ENCODE results near the gene FGF2. TPM values are rescaled to one million over a fixed set of nuclear protein-coding genes. Genes with fewer than 3 reads are reported as not detected.
"Not testable (repeated sequence)": the region's sequence is repeated elsewhere in the genome, so short reads cannot be mapped to it uniquely, and the experiment has no call there.

FGF2 gene
- total RNA-seq, 1 experiment from 2014 or later, result 2.1 TPM

GRCh38 chr4:122803788-122804208, 22.8 kb upstream of the FGF2 start:
- no peaks in the 10 kb centered on the region for H3K9me2 ChIP-seq (ENCODE audit: insufficient read depth)
- TF ChIP-seq EZH2 (IDR thresholded peaks at IDR 0.05; ENCODE audit: low read depth) (no peak), CTCF (conservative IDR thresholded peaks at IDR 0.05) (no peak)
- DNase-seq, result no peak
- no peaks in the 10 kb centered on the region for H3K4me1 ChIP-seq (replicated peaks; ENCODE audit: insufficient read depth)
- POLR2A ChIA-PET (ENCODE audit: unreplicated experiment), result no interaction called here
- H3K9me3 ChIP-seq (ENCODE audit: insufficient read depth, low read depth), result no peaks in the 10 kb centered on the region
- CTCF ChIA-PET, result no interaction called here
- no peaks in the 10 kb centered on the region for H3K27me3 ChIP-seq (ENCODE audit: insufficient read depth, low read depth)
- no peak overlapping the region for H3K4me3 ChIP-seq
- H4K20me1 ChIP-seq (ENCODE audit: insufficient read depth), result no peaks in the 10 kb centered on the region
- H3F3A ChIP-seq (ENCODE audit: insufficient read depth, low read depth), result no peaks in the 10 kb centered on the region
- H3K4me2 ChIP-seq, result no peak overlapping the region
- H2AFZ ChIP-seq, result no peak overlapping the region
- intact Hi-C loops (cut with micrococcal nuclease; ENCODE audit: unreplicated experiment), result no loop called here
- H3K79me2 ChIP-seq (ENCODE audit: low read depth), result no peaks in the 10 kb centered on the region
- no peaks in the 10 kb centered on the region for H3K36me3 ChIP-seq (ENCODE audit: low read depth)
- H3K27ac ChIP-seq, result no peak overlapping the region
- BruUV-seq (replicated peaks), result no TSS peak

- Histone ChIP-seq H3F3A (ENCODE audit: insufficient read depth, low read depth) (no peaks in the 10 kb centered on the region), H3K79me2 (ENCODE audit: low read depth) (no peaks in the 10 kb centered on the region), H4K20me1 (ENCODE audit: insufficient read depth) (no peaks in the 10 kb centered on the region), H3K36me3 (ENCODE audit: low read depth) (no peaks in the 10 kb centered on the region), H3K9me3 (ENCODE audit: insufficient read depth, low read depth) (no peaks in the 10 kb centered on the region), H3K4me2 (no peak overlapping the region), H3K27ac (no peak overlapping the region), H3K9me2 (ENCODE audit: insufficient read depth) (no peaks in the 10 kb centered on the region), H3K4me1 (replicated peaks; ENCODE audit: insufficient read depth) (no peaks in the 10 kb centered on the region), H2AFZ (no peak overlapping the region), H3K4me3 (no peak overlapping the region), H3K27me3 (ENCODE audit: insufficient read depth, low read depth) (no peaks in the 10 kb centered on the region)
- TF ChIP-seq EZH2 (IDR thresholded peaks at IDR 0.05; ENCODE audit: low read depth) (no peak), CTCF (conservative IDR thresholded peaks at IDR 0.05) (no peak)
- BruUV-seq (replicated peaks), result no TSS peak
- POLR2A ChIA-PET (ENCODE audit: unreplicated experiment), result no interaction called here
- no peak for DNase-seq
- intact Hi-C loops (cut with micrococcal nuclease; ENCODE audit: unreplicated experiment), result no loop called here
- CTCF ChIA-PET, result no interaction called here
Measured at GRCh38 chr4:122806981-122807679, 19.5 kb upstream of the FGF2 start.

GRCh38 chr4:122810669-122811068, 16.0 kb upstream of the FGF2 start:
- Histone ChIP-seq H3K79me2 (ENCODE audit: low read depth) (no peaks in the 10 kb centered on the region), H2AFZ (no peak overlapping the region), H3K36me3 (ENCODE audit: low read depth) (no peaks in the 10 kb centered on the region), H3K4me2 (no peak overlapping the region), H3K9me2 (ENCODE audit: insufficient read depth) (no peaks in the 10 kb centered on the region), H3K27me3 (ENCODE audit: insufficient read depth, low read depth) (no peaks in the 10 kb centered on the region), H3K4me1 (replicated peaks; ENCODE audit: insufficient read depth) (no peaks in the 10 kb centered on the region), H4K20me1 (ENCODE audit: insufficient read depth) (no peaks in the 10 kb centered on the region), H3K9me3 (ENCODE audit: insufficient read depth, low read depth) (no peaks in the 10 kb centered on the region; the same call in 1 of the 2 replicates), H3K27ac (no peak overlapping the region), H3K4me3 (no peak overlapping the region), H3F3A (ENCODE audit: insufficient read depth, low read depth) (no peaks in the 10 kb centered on the region)
- ChIA-PET POLR2A (ENCODE audit: unreplicated experiment) (no interaction called here), CTCF (no interaction called here)
- intact Hi-C loops (cut with micrococcal nuclease; ENCODE audit: unreplicated experiment), result no loop called here
- no peak for TF ChIP-seq CTCF (conservative IDR thresholded peaks at IDR 0.05)
- no TSS peak for BruUV-seq (replicated peaks)
- no peak for DNase-seq

- H3K9me2 ChIP-seq (ENCODE audit: insufficient read depth); H3K27me3 ChIP-seq (ENCODE audit: insufficient read depth, low read depth); POLR2A ChIA-PET (ENCODE audit: unreplicated experiment); H3F3A ChIP-seq (ENCODE audit: insufficient read depth, low read depth); H3K79me2 ChIP-seq (ENCODE audit: low read depth); H4K20me1 ChIP-seq (ENCODE audit: insufficient read depth); H3K4me2 ChIP-seq; H3K4me1 ChIP-seq (replicated peaks; ENCODE audit: insufficient read depth); DNase-seq; intact Hi-C loops (cut with micrococcal nuclease; ENCODE audit: unreplicated experiment); H3K4me3 ChIP-seq; H3K27ac ChIP-seq; BruUV-seq (replicated peaks); H2AFZ ChIP-seq; H3K36me3 ChIP-seq (ENCODE audit: low read depth); CTCF ChIA-PET; H3K9me3 ChIP-seq (ENCODE audit: insufficient read depth, low read depth): not testable (repeated sequence)
Measured at GRCh38 chr4:122811781-122812180, 14.8 kb upstream of the FGF2 start.

- CTCF ChIA-PET; H2AFZ ChIP-seq; H3K36me3 ChIP-seq (ENCODE audit: low read depth); H3K4me3 ChIP-seq; H3K27ac ChIP-seq; H3K27me3 ChIP-seq (ENCODE audit: insufficient read depth, low read depth); H3K9me3 ChIP-seq (ENCODE audit: insufficient read depth, low read depth); H3K79me2 ChIP-seq (ENCODE audit: low read depth); DNase-seq; H3K9me2 ChIP-seq (ENCODE audit: insufficient read depth); intact Hi-C loops (cut with micrococcal nuclease; ENCODE audit: unreplicated experiment); BruUV-seq (replicated peaks); H3F3A ChIP-seq (ENCODE audit: insufficient read depth, low read depth); POLR2A ChIA-PET (ENCODE audit: unreplicated experiment); H3K4me1 ChIP-seq (replicated peaks; ENCODE audit: insufficient read depth); H3K4me2 ChIP-seq; H4K20me1 ChIP-seq (ENCODE audit: insufficient read depth): not testable (repeated sequence)
Measured at GRCh38 chr4:122812823-122813222, 13.8 kb upstream of the FGF2 start.

Measured in PC-9 (cell line).